ENCODE measurements around the gene PLXNB2. TPM values are rescaled to one million over a fixed set of nuclear protein-coding genes. Genes with fewer than 3 reads are reported as not detected.
A peak's percentile ranks its signal among the peaks of the same experiment; 100 is the strongest.

Gene PLXNB2
- total RNA-seq, 1 donor from 2014 or later, result 346 TPM

DNA sequence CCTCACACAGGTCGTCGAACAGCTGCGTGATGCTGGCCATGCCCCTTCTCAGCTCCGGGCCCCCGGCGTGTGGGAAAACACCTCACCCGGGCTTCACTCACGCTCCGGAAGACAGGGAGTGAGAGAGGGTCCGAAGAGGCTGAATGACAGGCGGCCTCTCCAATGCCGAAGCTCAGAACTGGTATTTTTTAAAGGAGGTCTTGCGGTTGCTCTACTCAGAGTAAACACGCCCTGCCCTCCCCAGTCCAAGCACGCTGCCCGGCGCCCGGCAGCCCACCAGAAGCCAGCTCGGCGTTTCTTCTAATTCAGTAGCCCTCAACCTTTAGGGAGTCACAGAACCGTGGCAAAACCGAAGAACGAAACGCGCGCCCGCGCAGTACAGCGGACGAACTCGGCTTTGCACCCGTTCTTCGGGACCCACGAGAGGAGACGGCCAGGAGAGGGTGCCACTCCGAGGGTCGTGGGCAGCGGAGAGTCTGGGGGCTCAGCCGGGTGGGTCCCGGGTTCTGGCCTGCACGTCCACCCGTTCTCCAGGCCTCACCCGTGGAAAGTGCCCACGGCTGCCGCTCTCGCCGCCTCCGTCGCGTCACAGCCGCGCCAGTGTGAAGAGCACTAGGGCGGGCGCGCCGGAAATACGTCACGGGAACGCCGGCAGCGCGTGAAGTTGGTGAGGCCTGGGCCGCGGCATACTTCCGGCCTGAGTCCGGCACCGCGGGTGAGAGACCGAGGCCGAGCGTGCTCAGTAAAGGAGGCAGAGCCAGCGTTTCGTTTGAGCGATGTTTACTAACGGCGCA is 62.8 kb downstream of the PLXNB2 start, which contains the start of gene TUBGCP6:
Gene TUBGCP6, minus strand, starts transcription at position 604 of the 794 bp plus-strand sequence. Its CDS starts 564 bp downstream, at position 40.
- TF ChIP-seq, protein P1, sequence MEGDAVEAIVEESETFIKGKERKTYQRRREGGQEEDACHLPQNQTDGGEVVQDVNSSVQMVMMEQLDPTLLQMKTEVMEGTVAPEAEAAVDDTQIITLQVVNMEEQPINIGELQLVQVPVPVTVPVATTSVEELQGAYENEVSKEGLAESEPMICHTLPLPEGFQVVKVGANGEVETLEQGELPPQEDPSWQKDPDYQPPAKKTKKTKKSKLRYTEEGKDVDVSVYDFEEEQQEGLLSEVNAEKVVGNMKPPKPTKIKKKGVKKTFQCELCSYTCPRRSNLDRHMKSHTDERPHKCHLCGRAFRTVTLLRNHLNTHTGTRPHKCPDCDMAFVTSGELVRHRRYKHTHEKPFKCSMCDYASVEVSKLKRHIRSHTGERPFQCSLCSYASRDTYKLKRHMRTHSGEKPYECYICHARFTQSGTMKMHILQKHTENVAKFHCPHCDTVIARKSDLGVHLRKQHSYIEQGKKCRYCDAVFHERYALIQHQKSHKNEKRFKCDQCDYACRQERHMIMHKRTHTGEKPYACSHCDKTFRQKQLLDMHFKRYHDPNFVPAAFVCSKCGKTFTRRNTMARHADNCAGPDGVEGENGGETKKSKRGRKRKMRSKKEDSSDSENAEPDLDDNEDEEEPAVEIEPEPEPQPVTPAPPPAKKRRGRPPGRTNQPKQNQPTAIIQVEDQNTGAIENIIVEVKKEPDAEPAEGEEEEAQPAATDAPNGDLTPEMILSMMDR (IDR thresholded peaks at IDR 0.05), result peak; percentile 67
- H3K9me3 Mint-ChIP-seq (ENCODE audit: low read depth), result no peaks in the 10 kb centered on the region
- peak within 1 kb of the TSS; percentile 96 for H3K4me3 Mint-ChIP-seq (ENCODE audit: unreplicated experiment)
- H3K27ac Mint-ChIP-seq (ENCODE audit: unreplicated experiment), result peak within 1 kb of the TSS; percentile 100
- DNase-seq (ENCODE audit: low spot score), result no peak
- peaks cover 7% of the 10 kb centered on the region for H3K36me3 Mint-ChIP-seq (ENCODE audit: low read depth)
- peaks cover 43% of the 10 kb centered on the region for H3K4me1 Mint-ChIP-seq (ENCODE audit: low read depth)
- no peaks in the 10 kb centered on the region for H3K27me3 Mint-ChIP-seq (ENCODE audit: low read depth)

DNA sequence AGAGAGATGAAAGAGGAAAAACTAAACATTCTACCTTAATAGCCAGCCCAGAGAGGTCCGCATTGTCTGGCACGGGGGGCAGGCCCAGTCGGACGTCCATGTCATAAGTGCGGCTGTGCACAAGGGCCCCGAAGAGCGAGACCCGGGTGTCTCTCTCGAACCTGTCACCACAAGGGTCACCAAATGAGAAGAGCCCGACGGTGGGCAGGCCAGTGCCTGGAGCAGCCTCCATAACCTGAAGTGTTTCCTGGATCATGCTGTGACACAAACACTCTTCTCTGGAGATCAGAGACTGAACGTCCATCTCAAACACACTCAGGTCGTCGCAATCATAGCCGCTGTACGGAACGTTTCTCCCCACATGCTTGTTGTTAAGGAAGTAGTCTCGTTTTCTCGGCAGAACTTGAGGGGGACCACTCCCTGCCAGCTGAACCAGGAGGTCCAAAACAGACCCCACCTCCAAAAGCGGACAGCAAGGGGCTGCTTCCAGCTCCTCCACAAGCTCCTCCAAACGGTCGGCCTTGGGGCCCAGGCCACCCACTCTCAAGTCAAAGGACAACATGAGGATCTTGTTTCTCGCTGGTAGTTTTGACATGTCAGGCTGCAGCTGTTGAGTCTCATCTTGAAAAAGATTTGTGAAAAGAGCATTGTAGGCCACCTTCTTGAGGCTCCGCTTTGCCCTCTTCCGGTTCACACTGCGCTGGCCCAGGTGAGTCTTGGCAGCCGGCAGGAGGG is 63.6 kb downstream of the PLXNB2 start:
- peak overlapping the region; percentile 100 for H3K27ac Mint-ChIP-seq (ENCODE audit: unreplicated experiment)
- no peak for DNase-seq (ENCODE audit: low spot score)
- H3K36me3 Mint-ChIP-seq (ENCODE audit: low read depth), result peaks cover 7% of the 10 kb centered on the region
- peak overlapping the region; percentile 96 for H3K4me3 Mint-ChIP-seq (ENCODE audit: unreplicated experiment)
- TF ChIP-seq, protein P1 (IDR thresholded peaks at IDR 0.05), result no peak
- H3K27me3 Mint-ChIP-seq (ENCODE audit: low read depth), result no peaks in the 10 kb centered on the region
- no peaks in the 10 kb centered on the region for H3K9me3 Mint-ChIP-seq (ENCODE audit: low read depth)
- H3K4me1 Mint-ChIP-seq (ENCODE audit: low read depth), result peaks cover 43% of the 10 kb centered on the region

DNA sequence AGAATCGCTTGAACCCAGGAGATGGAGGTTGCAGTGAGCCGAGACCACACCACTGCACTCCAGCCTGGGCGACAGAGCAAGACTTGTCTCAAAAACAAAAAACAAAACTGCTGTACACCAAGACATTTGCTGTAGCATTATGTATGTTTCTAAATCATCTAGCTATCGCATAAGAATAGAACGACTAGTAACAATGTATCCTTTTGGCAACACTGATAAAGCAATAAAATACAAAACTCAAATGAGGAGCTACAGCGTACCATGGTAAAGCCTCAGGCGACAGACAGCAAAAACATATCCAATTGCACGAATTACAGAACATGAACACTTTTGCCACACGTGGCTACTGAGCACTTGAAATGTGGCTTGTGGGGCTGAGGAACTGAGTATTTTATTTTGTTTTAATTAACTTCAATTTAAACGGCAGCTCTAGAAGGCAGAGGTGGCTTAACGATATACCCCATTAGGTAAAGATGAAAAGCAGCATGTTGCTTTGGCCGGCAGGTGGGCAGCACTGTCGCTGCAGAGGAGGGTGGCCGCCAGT is 65.0 kb downstream of the PLXNB2 start:
- Mint-ChIP-seq H3K4me3 (ENCODE audit: unreplicated experiment) (peak overlapping the region; percentile 96), H3K27me3 (ENCODE audit: low read depth) (no peaks in the 10 kb centered on the region), H3K9me3 (ENCODE audit: low read depth) (no peaks in the 10 kb centered on the region), H3K4me1 (ENCODE audit: low read depth) (peaks cover 43% of the 10 kb centered on the region), H3K27ac (ENCODE audit: unreplicated experiment) (peak overlapping the region; percentile 41), H3K36me3 (ENCODE audit: low read depth) (peaks cover 7% of the 10 kb centered on the region)
- no peak for DNase-seq (ENCODE audit: low spot score)
- TF ChIP-seq, protein P1 (IDR thresholded peaks at IDR 0.05), result no peak

DNA sequence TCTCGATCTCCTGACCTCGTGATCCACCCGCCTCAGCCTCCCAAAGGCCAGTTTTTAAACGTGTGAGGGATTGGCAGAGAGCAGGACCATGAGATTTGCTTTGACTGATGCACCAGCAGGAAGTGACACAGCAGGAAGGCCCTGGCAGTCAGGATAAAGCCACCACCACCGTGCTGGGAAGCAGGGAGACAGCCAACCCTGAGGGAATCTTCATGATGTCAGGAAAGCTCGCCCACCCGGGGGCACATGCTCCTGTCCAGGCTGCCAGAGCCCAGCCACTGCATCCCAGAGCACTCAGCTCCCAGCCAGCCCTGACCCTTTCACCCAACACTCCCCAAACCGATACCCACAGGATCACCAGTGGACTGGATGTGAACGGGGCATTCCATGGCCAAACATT is 68.7 kb downstream of the PLXNB2 start:
- Mint-ChIP-seq H3K4me3 (ENCODE audit: unreplicated experiment) (no peak overlapping the region), H3K27me3 (ENCODE audit: low read depth) (no peaks in the 10 kb centered on the region), H3K36me3 (ENCODE audit: low read depth) (peaks cover 2% of the 10 kb centered on the region), H3K9me3 (ENCODE audit: low read depth) (no peaks in the 10 kb centered on the region), H3K27ac (ENCODE audit: unreplicated experiment) (no peak overlapping the region), H3K4me1 (ENCODE audit: low read depth) (peaks cover 29% of the 10 kb centered on the region)
- TF ChIP-seq, protein P1 (IDR thresholded peaks at IDR 0.05), result no peak
- DNase-seq (ENCODE audit: low spot score), result no peak

DNA sequence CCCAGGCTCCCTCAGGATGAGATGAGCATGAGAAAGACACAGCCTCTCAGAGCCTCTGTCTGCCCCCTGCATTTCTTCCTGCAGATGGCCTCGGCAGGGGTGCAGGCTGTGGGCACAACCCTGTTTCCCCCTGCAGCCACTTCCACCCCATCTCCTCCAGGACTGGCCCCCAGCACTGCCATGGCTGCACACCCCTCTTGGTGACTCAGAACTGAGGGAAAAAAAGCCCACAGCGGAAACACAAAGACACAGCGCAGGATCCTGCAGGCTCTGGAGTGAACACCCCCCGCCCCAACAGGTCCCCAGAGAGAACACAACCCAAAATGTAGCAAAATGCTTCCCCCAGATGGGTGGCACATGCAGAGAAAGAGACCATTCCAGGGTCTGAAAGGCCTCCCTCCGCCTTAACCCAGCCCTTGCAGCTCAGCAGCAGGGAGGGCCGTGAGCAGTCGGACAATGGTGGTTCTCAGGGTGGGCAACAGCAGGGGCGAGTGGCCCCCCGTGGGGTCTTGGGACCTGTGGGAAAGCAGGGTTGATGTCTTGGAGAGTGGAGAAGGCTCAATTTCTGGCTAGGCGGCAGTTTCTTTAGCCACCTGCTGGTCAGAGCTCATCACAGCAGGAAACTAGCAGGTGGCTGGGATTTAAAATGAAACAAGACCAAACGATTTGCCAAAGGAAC is 70.6 kb downstream of the PLXNB2 start:
- H3K27me3 Mint-ChIP-seq (ENCODE audit: low read depth), result no peaks in the 10 kb centered on the region
- no peak overlapping the region for H3K4me3 Mint-ChIP-seq (ENCODE audit: unreplicated experiment)
- TF ChIP-seq, protein P1 (IDR thresholded peaks at IDR 0.05), result peak; percentile 71
- DNase-seq (ENCODE audit: low spot score), result no peak
- no peaks in the 10 kb centered on the region for H3K9me3 Mint-ChIP-seq (ENCODE audit: low read depth)
- H3K4me1 Mint-ChIP-seq (ENCODE audit: low read depth), result peaks cover 10% of the 10 kb centered on the region
- H3K36me3 Mint-ChIP-seq (ENCODE audit: low read depth), result peaks cover 2% of the 10 kb centered on the region
- H3K27ac Mint-ChIP-seq (ENCODE audit: unreplicated experiment), result no peak overlapping the region

Measured in chondrocyte (in vitro differentiated cells).